OCI-LY3 (cell line): Measurements from ENCODE around the gene NDUFV1.

Experiments used
- EZH2phosphoT487 ChIP-seq: fragments of 200-600 bp; shearing (Covaris generic); IDR thresholded peaks from 2 replicates; pipeline ENCODE4 v1.6.1; 2018; ENCODE audit warnings: antibody characterized with exemption, mixed run types, low read depth
- TF ChIP-seq, protein P1 (sequence below): fragments of 200-600, 300-600 bp; sonication (generic); IDR thresholded peaks from 2 replicates; pipeline ENCODE4 v1.5.1; 2014; ENCODE audit warnings: antibody characterized with exemption, low read length, low read depth

- TF ChIP-seq, protein P1, sequence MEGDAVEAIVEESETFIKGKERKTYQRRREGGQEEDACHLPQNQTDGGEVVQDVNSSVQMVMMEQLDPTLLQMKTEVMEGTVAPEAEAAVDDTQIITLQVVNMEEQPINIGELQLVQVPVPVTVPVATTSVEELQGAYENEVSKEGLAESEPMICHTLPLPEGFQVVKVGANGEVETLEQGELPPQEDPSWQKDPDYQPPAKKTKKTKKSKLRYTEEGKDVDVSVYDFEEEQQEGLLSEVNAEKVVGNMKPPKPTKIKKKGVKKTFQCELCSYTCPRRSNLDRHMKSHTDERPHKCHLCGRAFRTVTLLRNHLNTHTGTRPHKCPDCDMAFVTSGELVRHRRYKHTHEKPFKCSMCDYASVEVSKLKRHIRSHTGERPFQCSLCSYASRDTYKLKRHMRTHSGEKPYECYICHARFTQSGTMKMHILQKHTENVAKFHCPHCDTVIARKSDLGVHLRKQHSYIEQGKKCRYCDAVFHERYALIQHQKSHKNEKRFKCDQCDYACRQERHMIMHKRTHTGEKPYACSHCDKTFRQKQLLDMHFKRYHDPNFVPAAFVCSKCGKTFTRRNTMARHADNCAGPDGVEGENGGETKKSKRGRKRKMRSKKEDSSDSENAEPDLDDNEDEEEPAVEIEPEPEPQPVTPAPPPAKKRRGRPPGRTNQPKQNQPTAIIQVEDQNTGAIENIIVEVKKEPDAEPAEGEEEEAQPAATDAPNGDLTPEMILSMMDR, result no peak
- no peak for TF ChIP-seq EZH2phosphoT487
Measured at GRCh38 chr11:67611165-67611564, 4.4 kb downstream of the NDUFV1 start.
